ENCODE data around the gene SFSWAP.
A peak's percentile ranks its signal among the peaks of the same experiment; 100 is the strongest.

Gene SFSWAP

GRCh38 chr12:131835616-131836171, 124.8 kb downstream of the SFSWAP start:
- 0 out of 2 replicates have a peak, but pooled peaks cover under 1% of the 10 kb centered on the region for H3K4me1 ChIP-seq (ENCODE audit: control insufficient read depth, low read length)
- H3K4me2 ChIP-seq (ENCODE audit: low read length), result no peak overlapping the region
- TF ChIP-seq EZH2phosphoT487 (IDR thresholded peaks at IDR 0.05; ENCODE audit: borderline replicate concordance, low read length) (no peak), CTCF (IDR thresholded peaks at IDR 0.05; ENCODE audit: low read depth, low read length, poor library complexity, severe bottlenecking) (no peak)
- H3F3A ChIP-seq (ENCODE audit: control insufficient read depth, insufficient read depth), result no peaks in the 10 kb centered on the region
- H3K79me2 ChIP-seq (ENCODE audit: control insufficient read depth, low read length), result no peaks in the 10 kb centered on the region
- no peaks in the 10 kb centered on the region for H3K9me3 ChIP-seq (ENCODE audit: control insufficient read depth, insufficient read depth, low read length)
- no peak overlapping the region for H3K4me3 ChIP-seq (ENCODE audit: low read length)
- H3K27me3 ChIP-seq (ENCODE audit: control insufficient read depth, low read length), result peaks cover 22% of the 10 kb centered on the region
- H3K27ac ChIP-seq (ENCODE audit: low read depth, low read length), result no peak overlapping the region
- no peaks in the 10 kb centered on the region for H3K9me2 ChIP-seq (replicated peaks; ENCODE audit: control insufficient read depth, low read length)
- H4K20me1 ChIP-seq (ENCODE audit: control insufficient read depth, insufficient read depth, low read depth, low read length), result no peaks in the 10 kb centered on the region
- H3K36me3 ChIP-seq (ENCODE audit: control insufficient read depth, low read length), result no peaks in the 10 kb centered on the region

- Histone ChIP-seq H3K9me3 (ENCODE audit: control insufficient read depth, insufficient read depth, low read length) (no peaks in the 10 kb centered on the region), H3K79me2 (ENCODE audit: control insufficient read depth, low read length) (no peaks in the 10 kb centered on the region), H3K36me3 (ENCODE audit: control insufficient read depth, low read length) (no peaks in the 10 kb centered on the region), H3F3A (ENCODE audit: control insufficient read depth, insufficient read depth) (no peaks in the 10 kb centered on the region), H3K4me1 (ENCODE audit: control insufficient read depth, low read length) (no peaks in the 10 kb centered on the region), H4K20me1 (ENCODE audit: control insufficient read depth, insufficient read depth, low read depth, low read length) (no peaks in the 10 kb centered on the region), H3K9me2 (replicated peaks; ENCODE audit: control insufficient read depth, low read length) (no peaks in the 10 kb centered on the region), H3K4me3 (ENCODE audit: low read length) (no peak overlapping the region), H3K4me2 (ENCODE audit: low read length) (no peak overlapping the region), H3K27ac (ENCODE audit: low read depth, low read length) (no peak overlapping the region), H3K27me3 (ENCODE audit: control insufficient read depth, low read length) (peaks cover 17% of the 10 kb centered on the region)
- no peak for TF ChIP-seq EZH2phosphoT487 (IDR thresholded peaks at IDR 0.05; ENCODE audit: borderline replicate concordance, low read length)
- peak; percentile 50 for TF ChIP-seq CTCF (IDR thresholded peaks at IDR 0.05; ENCODE audit: low read depth, low read length, poor library complexity, severe bottlenecking)
Measured at GRCh38 chr12:131836193-131836592, 125.3 kb downstream of the SFSWAP start.

GRCh38 chr12:131836714-131837397, 126.0 kb downstream of the SFSWAP start:
- H4K20me1 ChIP-seq (ENCODE audit: control insufficient read depth, insufficient read depth, low read depth, low read length), result no peaks in the 10 kb centered on the region
- no peaks in the 10 kb centered on the region for H3K9me2 ChIP-seq (replicated peaks; ENCODE audit: control insufficient read depth, low read length)
- no peaks in the 10 kb centered on the region for H3K36me3 ChIP-seq (ENCODE audit: control insufficient read depth, low read length)
- no peaks in the 10 kb centered on the region for H3F3A ChIP-seq (ENCODE audit: control insufficient read depth, insufficient read depth)
- H3K4me2 ChIP-seq (ENCODE audit: low read length), result no peak overlapping the region
- no peaks in the 10 kb centered on the region for H3K9me3 ChIP-seq (ENCODE audit: control insufficient read depth, insufficient read depth, low read length)
- TF ChIP-seq EZH2phosphoT487 (IDR thresholded peaks at IDR 0.05; ENCODE audit: borderline replicate concordance, low read length), result no peak
- TF ChIP-seq CTCF (IDR thresholded peaks at IDR 0.05; ENCODE audit: low read depth, low read length, poor library complexity, severe bottlenecking), result no peak
- no peak overlapping the region for H3K27ac ChIP-seq (ENCODE audit: low read depth, low read length)
- no peaks in the 10 kb centered on the region for H3K79me2 ChIP-seq (ENCODE audit: control insufficient read depth, low read length)
- no peaks in the 10 kb centered on the region for H3K4me1 ChIP-seq (ENCODE audit: control insufficient read depth, low read length)
- H3K4me3 ChIP-seq (ENCODE audit: low read length), result no peak overlapping the region
- H3K27me3 ChIP-seq (ENCODE audit: control insufficient read depth, low read length), result peaks cover 12% of the 10 kb centered on the region
